Kidney tubule cell (primary cell): ENCODE results near the gene ABCC1.

ENCODE experiments used
- DNase-seq: peaks from one replicate; pipeline ENCODE4 v3.0.0-alpha.2; 2018; ENCODE audit warnings: low spot score

ABCC1 gene

DNA sequence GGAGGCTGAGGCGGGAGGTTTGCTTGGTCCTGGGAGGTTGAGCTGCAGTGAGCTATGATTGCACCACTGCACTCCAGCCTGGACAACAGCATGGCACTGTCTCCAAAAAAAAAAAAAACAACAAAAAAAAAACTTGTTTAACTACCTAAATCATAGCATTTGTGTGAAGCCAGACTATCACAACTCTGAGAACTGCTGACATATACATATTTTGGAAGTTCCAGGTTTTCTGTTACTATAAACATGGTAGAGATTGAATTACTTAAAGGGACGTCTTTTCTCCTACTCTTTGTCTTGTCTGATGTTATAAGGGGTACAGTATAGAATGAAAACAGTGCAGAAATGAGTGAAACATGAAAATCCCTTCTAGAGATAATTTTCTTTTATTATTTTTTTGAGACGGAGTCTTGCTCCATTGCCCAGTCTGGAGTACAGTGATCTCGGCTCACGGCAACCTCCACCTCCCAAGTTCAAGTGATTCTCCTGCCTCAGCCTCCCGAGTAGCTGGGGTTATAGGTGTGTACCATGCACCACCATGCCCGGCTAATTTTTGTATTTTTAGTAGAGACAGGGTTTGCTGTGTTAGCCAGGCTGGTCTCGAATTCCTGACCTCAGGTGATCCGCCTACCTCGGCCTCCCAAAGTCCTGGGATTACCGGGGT is 18.4 kb downstream of the ABCC1 start:
- no peak for DNase-seq

DNA sequence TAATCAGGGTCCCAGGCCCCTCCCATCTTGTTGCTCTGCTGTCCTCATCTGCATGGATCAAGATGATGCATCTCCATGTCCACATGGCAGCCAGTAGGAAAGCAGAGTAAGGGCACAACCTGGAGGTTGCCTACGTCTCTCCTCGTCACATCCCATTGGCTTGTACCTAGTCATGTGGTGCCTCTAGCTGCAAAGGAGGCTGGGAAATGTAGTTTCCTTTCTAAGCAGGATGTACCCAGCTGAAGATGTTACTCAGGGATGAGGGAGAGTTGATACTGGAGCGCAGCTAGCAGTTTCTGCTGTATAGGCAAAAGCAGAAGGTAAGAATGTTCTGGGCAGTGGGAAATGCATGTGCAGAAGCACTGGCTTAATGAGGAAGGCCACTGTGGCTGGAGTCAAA is 20.8 kb downstream of the ABCC1 start:
- peak; percentile 13 for DNase-seq

GRCh38 chr16:15970743-15971439 is 21.5 kb downstream of the ABCC1 start:
- no peak for DNase-seq

DNA sequence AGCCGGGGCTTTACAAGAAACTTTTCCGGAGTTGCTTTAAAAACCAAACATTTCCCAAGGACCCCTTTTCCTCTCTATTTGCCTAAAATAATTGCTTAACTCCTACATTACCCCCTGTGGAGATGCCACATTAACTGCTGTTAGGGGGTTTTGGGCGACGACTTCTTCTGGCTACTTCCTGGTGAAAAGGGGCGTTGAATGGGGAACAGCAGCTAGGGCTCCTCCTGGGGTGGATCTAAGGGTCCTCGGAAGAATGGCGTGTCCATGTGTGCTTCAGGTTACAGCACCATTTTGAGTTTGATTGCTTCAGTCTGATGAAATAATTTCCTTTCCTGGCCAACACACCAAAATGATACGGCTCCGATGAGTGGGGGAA is 22.0 kb downstream of the ABCC1 start:
- no peak for DNase-seq

DNA sequence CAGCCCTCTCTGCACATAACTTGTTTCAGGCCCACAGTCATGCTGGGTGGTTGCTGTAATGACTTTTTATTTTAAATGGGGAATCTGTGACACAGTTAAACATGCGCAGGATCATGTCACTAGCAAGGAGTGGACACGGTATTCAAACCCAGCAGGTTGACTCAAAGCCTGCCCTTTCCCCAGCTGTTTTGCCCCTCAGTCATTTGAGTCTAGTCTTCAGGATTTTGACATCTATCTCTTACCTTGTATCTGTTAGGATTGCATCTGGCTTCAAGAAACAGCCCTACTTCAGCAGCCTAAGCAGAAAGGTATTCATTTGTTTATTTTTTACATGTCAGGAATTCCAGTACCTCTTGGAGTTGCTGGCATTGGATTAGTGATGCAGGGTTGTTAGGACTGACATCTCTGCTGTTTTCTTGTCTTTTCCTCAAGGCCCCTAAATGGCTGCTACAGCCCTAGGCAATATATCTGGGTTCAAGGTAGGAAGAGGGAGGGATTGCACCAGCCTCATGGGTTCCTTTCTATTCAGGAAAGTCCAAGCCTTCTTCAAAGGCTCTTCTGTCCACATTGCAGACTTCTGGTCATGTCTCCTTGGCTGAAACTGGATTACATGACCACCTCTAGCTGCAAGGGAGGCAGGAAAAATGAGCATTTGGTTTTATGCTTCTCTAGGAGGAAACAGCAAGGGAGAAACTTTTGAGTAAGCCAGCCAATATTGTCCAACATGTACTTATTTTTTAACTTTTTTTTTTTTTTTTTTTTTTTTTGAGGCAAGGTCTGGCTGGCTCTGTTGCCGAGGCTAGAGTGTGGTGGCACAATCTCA is 22.8 kb downstream of the ABCC1 start:
- peak; percentile 41 for DNase-seq

- DNase-seq, result no peak
Observed at GRCh38 chr16:15973421-15973820, 24.0 kb downstream of the ABCC1 start.

DNA sequence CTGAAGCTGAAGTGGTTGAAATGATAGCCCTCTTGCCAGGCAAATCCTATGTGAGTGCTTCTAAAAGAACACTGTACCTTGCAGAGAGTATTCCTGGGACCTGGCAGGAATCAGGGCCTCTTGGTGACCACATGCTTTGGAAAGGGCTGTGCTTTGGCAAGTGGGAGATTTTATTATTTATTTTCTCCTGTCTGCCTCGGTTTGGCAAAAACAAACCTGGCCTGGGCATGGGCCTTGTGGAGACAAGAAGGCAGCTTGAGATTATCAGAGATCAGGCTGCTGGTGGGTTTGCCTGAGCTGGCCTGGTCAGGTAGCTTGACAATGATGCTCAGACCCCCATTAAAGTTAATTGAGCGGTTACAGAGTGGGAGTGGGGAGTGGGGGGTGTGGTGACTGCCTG is 24.6 kb downstream of the ABCC1 start:
- no peak for DNase-seq

DNA sequence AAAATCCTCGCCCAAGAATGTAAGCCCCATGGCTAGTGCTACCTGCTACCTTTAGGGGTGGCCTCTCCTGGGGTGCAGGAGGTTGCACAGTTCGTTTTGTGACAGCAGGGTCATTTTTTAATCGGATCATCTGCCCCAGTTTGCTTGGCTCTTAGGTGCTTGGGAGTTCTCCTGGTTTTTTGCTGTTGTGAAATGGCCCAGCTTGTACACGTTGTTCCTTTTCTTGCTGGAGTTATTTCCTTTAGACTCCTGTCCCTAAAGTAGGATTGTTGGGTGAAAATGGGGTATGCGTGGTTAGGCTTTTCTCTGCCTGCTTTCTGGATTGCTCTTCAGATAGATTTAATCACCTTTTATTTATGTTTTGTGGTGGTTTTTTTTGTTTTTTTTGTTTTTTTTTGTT is 25.8 kb downstream of the ABCC1 start:
- no peak for DNase-seq

- DNase-seq, result no peak
Observed at GRCh38 chr16:15976225-15976812, 26.9 kb downstream of the ABCC1 start.

- DNase-seq, result no peak
Observed at GRCh38 chr16:15976929-15977637, 27.7 kb downstream of the ABCC1 start.

- DNase-seq, result no peak
Observed at GRCh38 chr16:15979801-15980200, 30.4 kb downstream of the ABCC1 start.

GRCh38 chr16:15980329-15980728 is 30.9 kb downstream of the ABCC1 start:
- no peak for DNase-seq

DNA sequence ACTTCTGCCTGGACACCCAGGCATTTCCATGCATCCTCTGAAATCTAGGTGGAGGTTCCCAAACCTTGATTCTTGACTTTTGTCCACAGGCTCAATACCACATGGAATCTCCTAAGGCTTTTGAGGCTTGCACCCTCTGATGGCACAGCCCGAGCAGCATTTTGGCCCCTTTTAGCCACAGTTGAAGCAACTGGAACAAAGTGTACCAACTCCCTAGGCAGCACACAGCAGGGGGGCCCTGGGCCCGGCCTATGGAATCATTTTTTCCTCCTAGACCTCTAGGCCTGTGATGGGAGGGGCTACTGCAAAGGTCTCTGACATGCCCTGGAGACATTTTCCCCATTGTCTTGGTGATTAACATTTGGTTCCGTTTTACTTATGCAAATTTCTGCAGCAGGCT is 32.0 kb downstream of the ABCC1 start:
- DNase-seq, result no peak

- DNase-seq, result peak; percentile 15
Observed at GRCh38 chr16:15982194-15982915, 32.9 kb downstream of the ABCC1 start.

DNA sequence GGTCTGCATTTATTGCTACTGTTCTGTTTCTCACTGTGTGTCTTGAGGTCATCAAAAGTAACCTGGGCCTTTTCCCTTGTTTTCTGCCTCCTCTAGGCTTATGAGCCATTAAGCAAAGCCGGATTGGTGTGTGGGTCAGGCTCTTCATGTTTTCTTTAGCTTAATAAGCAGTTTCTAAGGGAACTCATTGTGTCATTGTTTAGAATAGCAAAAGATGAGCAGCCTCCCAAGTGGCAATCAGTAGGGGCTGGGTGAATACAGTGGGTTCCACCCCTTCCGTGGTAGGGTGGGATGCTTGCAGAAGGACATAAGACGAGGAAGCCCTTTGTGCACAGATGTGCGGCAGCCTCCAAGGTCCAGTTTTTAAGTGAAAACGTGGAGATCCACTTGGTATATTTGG is 34.5 kb downstream of the ABCC1 start:
- DNase-seq, result no peak

- no peak for DNase-seq
Observed at GRCh38 chr16:15985144-15985543, 35.7 kb downstream of the ABCC1 start.

- DNase-seq, result no peak
Observed at GRCh38 chr16:15986261-15986660, 36.8 kb downstream of the ABCC1 start.

GRCh38 chr16:15988268-15989013 is 39.0 kb downstream of the ABCC1 start:
- DNase-seq, result no peak

DNA sequence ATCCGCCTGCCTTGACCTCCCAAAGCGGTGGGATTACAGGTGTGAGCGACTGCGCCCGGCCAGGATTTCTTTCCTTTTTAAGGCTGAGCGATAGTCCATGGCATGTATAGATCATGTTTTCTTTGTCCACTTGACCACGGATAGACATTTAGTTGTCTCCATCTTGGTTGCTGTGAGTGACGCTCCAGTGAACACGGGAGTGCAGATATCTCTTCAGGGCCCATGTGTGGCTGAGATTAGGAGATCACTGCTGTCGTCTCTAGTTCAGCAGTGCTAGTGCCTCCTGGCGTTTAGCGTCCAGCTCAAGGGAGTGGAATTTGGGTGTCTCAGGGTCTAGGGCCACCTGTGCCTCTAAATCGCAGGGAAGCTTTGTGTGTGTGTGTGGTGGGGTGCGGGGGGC is 41.5 kb downstream of the ABCC1 start:
- no peak for DNase-seq

GRCh38 chr16:15993128-15993527 is 43.7 kb downstream of the ABCC1 start:
- DNase-seq, result no peak

DNA sequence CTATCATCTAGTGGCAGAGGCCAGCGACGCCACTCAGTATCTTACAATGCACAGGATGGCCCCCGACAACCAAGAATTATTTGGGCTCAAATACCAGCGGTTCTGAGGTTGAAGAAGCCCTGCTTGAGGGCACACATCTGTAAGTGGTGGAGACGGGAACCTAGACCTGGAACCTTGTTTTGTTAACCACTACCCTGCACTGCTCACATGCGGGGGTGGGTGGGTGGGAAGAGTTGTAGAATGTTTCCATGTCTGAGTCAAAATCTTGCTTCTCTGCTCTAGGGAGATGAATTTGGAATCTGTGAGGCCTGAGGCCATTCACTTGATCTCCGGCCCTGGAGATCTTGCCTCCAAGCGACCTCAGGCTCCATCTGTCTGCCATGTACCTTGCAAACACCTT is 44.1 kb downstream of the ABCC1 start:
- no peak for DNase-seq
